A549 (cell line): ENCODE measurements around the gene YWHAG. TPM values are rescaled to one million over a fixed set of nuclear protein-coding genes. Genes with fewer than 3 reads are reported as not detected.
A peak's percentile ranks its signal among the peaks of the same experiment; 100 is the strongest.
"Not testable (repeated sequence)": the region's sequence is repeated elsewhere in the genome, so short reads cannot be mapped to it uniquely, and the experiment has no call there.

Experiments
- ATAC-seq, 2 experiments: fragments of 200-7000 bp in 1 of 2; fragments of >200 bp in 1 of 2; cut with Nextera tagmentation in 1 of 2; cut with Tn5 transposase in 1 of 2; 3 replicates each; pipeline versions ENCODE4 v1.8.0 to v1.9.1; 2018 to 2020; ENCODE audit warnings: mild to moderate bottlenecking in 1 of 2, moderate library complexity in 1 of 2
- CTCF ChIA-PET: fragments of 300-600 bp; sonication (Branson Sonifier 250); formaldehyde crosslinking; extraction: SDS; loops from one replicate; lab custom pipeline; 2021; ENCODE audit warnings: antibody characterized with exemption, inconsistent platforms; lab: Yijun Ruan, JAX
- POLR2A ChIA-PET: fragments of 350-600 bp; formaldehyde crosslinking; extraction: SDS; loops from one replicate; lab custom pipeline; 2021; ENCODE audit warnings: antibody characterized with exemption, inconsistent platforms; lab: Yijun Ruan, JAX
- DNase-seq, 2 experiments: peaks; one replicate each; pipeline versions ENCODE4 v3.0.0 to v3.0.0-alpha.2; 2011 to 2016; ENCODE audit warnings: low read depth in 1 of 2, low spot score in 1 of 2
- FAIRE-seq: peaks from 2 replicates; lab custom pipeline; 2011; peaks lifted over from hg19 to GRCh38; lab: Jason Lieb, UNC
- H3K27ac ChIP-seq, 2 experiments: fragments of >200 bp; sonication (Bioruptor Twin); formaldehyde crosslinking; 3 replicates each; pipeline ENCODE4 v1.5.1; 2016 to 2017
- H3K4me1 ChIP-seq: fragments of >200 bp; sonication (Bioruptor Twin); formaldehyde crosslinking; 3 replicates; pipeline ENCODE4 v1.6.1; 2016
- H3K4me2 ChIP-seq: fragments of >200 bp; sonication (Bioruptor Twin); formaldehyde crosslinking; 3 replicates; pipeline ENCODE4 v1.6.1; 2016
- H3K4me3 ChIP-seq: fragments of >200 bp; sonication (Bioruptor Twin); formaldehyde crosslinking; 3 replicates; pipeline ENCODE4 v1.5.1; 2016
- H3K9me3 ChIP-seq: fragments of >200 bp; sonication (Bioruptor Twin); formaldehyde crosslinking; 3 replicates; pipeline ENCODE4 v1.6.1; 2016
- CBX2 ChIP-seq: fragments of 200-600 bp; sonication (generic); IDR thresholded peaks from 2 replicates; pipeline ENCODE4 v1.6.1; 2016; ENCODE audit warnings: low read depth, mild to moderate bottlenecking, borderline replicate concordance
- E2F6 ChIP-seq: IDR thresholded peaks from 2 replicates; pipeline ENCODE4 v1.6.1; 2012; ENCODE audit warnings: low read depth, borderline replicate concordance
- EHMT2 ChIP-seq: fragments of 200-600 bp; sonication (generic); IDR thresholded peaks from 2 replicates; pipeline ENCODE4 v1.6.1; 2016; ENCODE audit warnings: antibody characterized with exemption, low read depth, mild to moderate bottlenecking, moderate library complexity
- EP300 ChIP-seq, 2 experiments: fragments of >200 bp; sonication (Bioruptor Twin); formaldehyde crosslinking; IDR thresholded peaks; 2 replicates in 1 of 2; 3 replicates in 1 of 2; pipeline ENCODE4 v1.6.1; 2016 to 2017
- FOSB ChIP-seq: fragments of 250-450 bp; sonication (Bioruptor Pico); IDR thresholded peaks from 2 replicates; pipeline ENCODE4 v1.5.0; 2020; ENCODE audit warnings: mild to moderate bottlenecking, moderate library complexity
- FOSL2 ChIP-seq, 2 experiments: fragments of 450-650 bp in 1 of 2; fragments of >200 bp in 1 of 2; sonication (Bioruptor Twin) in 1 of 2; formaldehyde crosslinking; IDR thresholded peaks; 2 replicates each; pipeline versions ENCODE4 v1.5.0 to v1.6.1; 2016 to 2020; ENCODE audit warnings: mild to moderate bottlenecking in 1 of 2, moderate library complexity in 1 of 2
- GATA3 ChIP-seq: IDR thresholded peaks from 2 replicates; pipeline ENCODE4 v1.6.1; 2012; ENCODE audit warnings: borderline replicate concordance
- HDAC2 ChIP-seq: fragments of 200-600 bp; sonication (generic); IDR thresholded peaks from 2 replicates; pipeline ENCODE4 v1.6.1; 2016
- HOXB13 ChIP-seq: fragments of 250-450 bp; sonication (Bioruptor Pico); IDR thresholded peaks from 2 replicates; pipeline ENCODE4 v1.5.0; 2020; ENCODE audit warnings: low read depth, mild to moderate bottlenecking, moderate library complexity
- HOXB5 ChIP-seq: fragments of 250-450 bp; sonication (Bioruptor Pico); IDR thresholded peaks from 2 replicates; pipeline ENCODE4 v1.5.0; 2020; ENCODE audit warnings: mild to moderate bottlenecking, moderate library complexity
- JUN ChIP-seq, 2 experiments: fragments of >200 bp; sonication (Bioruptor Twin); formaldehyde crosslinking; IDR thresholded peaks; 2 replicates in 1 of 2; 3 replicates in 1 of 2; pipeline ENCODE4 v1.6.1; 2016 to 2017
- JUNB ChIP-seq: fragments of >200 bp; sonication (Bioruptor Twin); formaldehyde crosslinking; IDR thresholded peaks from 2 replicates; pipeline ENCODE4 v1.6.1; 2016
- KDM1A ChIP-seq: fragments of 200-600 bp; sonication (generic); IDR thresholded peaks from 2 replicates; pipeline ENCODE4 v1.6.1; 2016; ENCODE audit warnings: low read depth, mild to moderate bottlenecking
- MAZ ChIP-seq: fragments of 150-350 bp; IDR thresholded peaks from 2 replicates; pipeline ENCODE4 v1.6.1; 2014; ENCODE audit warnings: antibody characterized with exemption, low read depth, low read length, borderline replicate concordance
- MYC ChIP-seq: IDR thresholded peaks from 2 replicates; pipeline ENCODE4 v1.6.1; 2012; ENCODE audit warnings: mild to moderate bottlenecking, inconsistent platforms, low read length, improper control_type of control experiment, borderline replicate concordance
- RFX5 ChIP-seq: fragments of 450-650 bp; IDR thresholded peaks from 2 replicates; pipeline ENCODE4 v1.7.1; 2014; ENCODE audit warnings: antibody characterized with exemption, mild to moderate bottlenecking, moderate library complexity
- SREBF2 ChIP-seq: fragments of 450-650 bp; IDR thresholded peaks from 2 replicates; pipeline ENCODE4 v1.6.1; 2014; ENCODE audit warnings: mild to moderate bottlenecking, moderate library complexity
- TP53 ChIP-seq: fragments of 250-450 bp; sonication (Bioruptor Pico); IDR thresholded peaks from 2 replicates; pipeline ENCODE4 v1.5.0; 2021; ENCODE audit warnings: mild to moderate bottlenecking, moderate library complexity
- USF2 ChIP-seq: fragments of 450-650 bp; IDR thresholded peaks from 2 replicates; pipeline ENCODE4 v1.6.1; 2014; ENCODE audit warnings: antibody characterized with exemption
- ZC3H11A ChIP-seq: fragments of 450-650 bp; IDR thresholded peaks from 2 replicates; pipeline ENCODE4 v1.6.1; 2014; ENCODE audit warnings: antibody characterized with exemption, mild to moderate bottlenecking
- WGBS: methylation state at CpG from one replicate; pipeline ENCODE4 v1.1.6; 2017; ENCODE audit errors: missing lambda C conversion rate; 5-methylcytosine and 5-hydroxymethylcytosine counted together
- polyA plus RNA-seq, 4 experiments: library from polyadenylated mRNA; depleted of rRNA in 3 of 4; stranded (reverse); fragments of >200 nt; fragmentation: RNase III in 1 of 4; extraction: RNeasy Plus Mini Kit Qiagen cat#74134 plus additional on column Dnase treatment in 1 of 4; gene quantifications; 2 replicates in 3 of 4; 3 replicates in 1 of 4; pipeline ENCODE4 v1.2.3, GENCODE V29; 2011 to 2017

The YWHAG gene
- polyA plus RNA-seq, 2 of the 4 experiments (the other 2 are of a cell fraction), result 141 to 302 TPM

DNA sequence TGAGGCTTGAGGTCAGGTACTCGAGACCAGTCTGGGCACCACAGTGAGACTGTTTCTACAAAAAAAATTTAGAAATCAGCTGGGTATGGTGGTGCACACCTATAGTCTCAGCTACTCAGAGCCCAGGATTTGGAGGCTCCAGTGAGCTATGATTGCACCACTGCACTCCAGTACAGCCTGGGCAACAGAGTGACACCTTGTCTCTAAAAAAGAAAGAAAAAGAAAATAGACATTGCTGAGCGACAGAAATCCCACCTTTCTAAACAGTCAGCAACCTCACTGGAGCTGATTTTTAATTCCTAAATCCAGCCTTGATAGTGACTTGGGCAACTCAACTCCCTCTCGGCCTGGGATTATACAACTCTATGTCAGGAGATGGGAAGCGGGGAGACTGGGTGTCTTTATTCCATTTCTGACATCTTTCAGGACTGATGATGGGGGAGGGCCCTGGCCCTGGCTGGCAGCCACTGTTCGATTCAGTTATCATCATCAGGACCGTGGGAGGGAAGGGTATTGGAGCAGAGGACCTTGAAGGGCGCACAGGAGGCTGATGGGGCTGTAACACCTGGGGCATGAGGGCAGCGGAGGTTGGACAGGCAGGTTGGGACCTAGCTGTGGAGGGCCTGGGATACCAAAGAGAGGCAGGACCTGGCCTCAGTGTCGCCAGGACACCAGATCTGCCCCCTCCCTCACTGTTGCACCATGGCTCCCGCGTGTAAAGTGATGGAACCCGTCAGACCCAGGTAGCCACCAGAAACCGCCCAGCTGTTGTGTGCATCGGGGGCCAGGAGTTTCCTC, 41.6 kb downstream of the YWHAG start:
- H3K4me2 ChIP-seq, result peak overlapping the region; percentile 79
- no peaks in the 10 kb centered on the region for H3K9me3 ChIP-seq
- peak overlapping the region; percentile 55 for H3K4me3 ChIP-seq
- POLR2A ChIA-PET, result interaction anchor here (0.6 to 2.8 kb wide), 13 partner anchors 9 to 149 kb away, joined by 3 to 23 read pairs (median 5); partner anchors contain the start of genes HSPB1 and YWHAG
- CTCF ChIA-PET, result interaction anchor here (0.8 to 27.1 kb wide), 7 partner anchors 14 to 150 kb away, joined by 3 to 764 read pairs (median 75); partner anchors contain the start of genes HSPB1 and YWHAG
- ATAC-seq (peak in 1 of 2 experiments; percentile 3; a peak in 3 of 6 replicates), DNase-seq (no peak), FAIRE-seq (no peak)
- peak overlapping the region; percentile 85 to 94 for H3K27ac ChIP-seq
- no peak for TF ChIP-seq HOXB13 (CRISPR knock-in tag)
- no peak for TF ChIP-seq GATA3
- no peak for TF ChIP-seq CBX2
- WGBS, result 74% methylated on average over 14 of the region's 14 CpGs
- H3K4me1 ChIP-seq, result peaks cover 28% of the 10 kb centered on the region

GRCh38 chr7:76315364-76315763, 43.4 kb downstream of the YWHAG start:
- H3K4me3 ChIP-seq, result no peak overlapping the region
- peak overlapping the region in 1 of 2 experiments; percentile 56; a peak in 2 of 6 replicates for H3K27ac ChIP-seq
- H3K9me3 ChIP-seq, result no peaks in the 10 kb centered on the region
- no peak for FAIRE-seq
- H3K4me2 ChIP-seq, result no peak overlapping the region
- CTCF ChIA-PET, result interaction anchor here (0.6 to 27.1 kb wide), 14 partner anchors 9 to 146 kb away, joined by 3 to 764 read pairs (median 12); partner anchors contain the start of gene HSPB1
- peaks cover 36% of the 10 kb centered on the region for H3K4me1 ChIP-seq
- no peak for TF ChIP-seq SREBF2
- no peak for TF ChIP-seq JUNB
- no peak for TF ChIP-seq HOXB5
- TF ChIP-seq RFX5, result no peak
- no peak for TF ChIP-seq JUN (IDR thresholded peaks at IDR 0.05)
- no peak for TF ChIP-seq EHMT2
- no peak for TF ChIP-seq FOSB (CRISPR knock-in tag)
- TF ChIP-seq E2F6, result no peak
- no peak for TF ChIP-seq EP300 (IDR thresholded peaks at IDR 0.05)
- no peak for TF ChIP-seq HDAC2
- TF ChIP-seq USF2, result no peak
- TF ChIP-seq MYC, result no peak
- no peak for TF ChIP-seq MAZ
- no peak for TF ChIP-seq ZC3H11A
- TF ChIP-seq KDM1A, result no peak
- no peak for TF ChIP-seq GATA3
- TF ChIP-seq TP53 (CRISPR knock-in tag), result no peak
- no peak for TF ChIP-seq FOSL2 (IDR thresholded peaks at IDR 0.05)
- no peak for TF ChIP-seq FOSL2 (CRISPR knock-in tag; IDR thresholded peaks at IDR 0.05)
- no peak for DNase-seq
- POLR2A ChIA-PET, result interaction anchor here (0.6 to 1.8 kb wide), 2 partner anchors 24 to 137 kb away, joined by 3 to 12 read pairs; no protein-coding TSS in a partner anchor
- ATAC-seq, result no peak
- WGBS, result 90% methylated on average over 5 of the region's 5 CpGs

DNA sequence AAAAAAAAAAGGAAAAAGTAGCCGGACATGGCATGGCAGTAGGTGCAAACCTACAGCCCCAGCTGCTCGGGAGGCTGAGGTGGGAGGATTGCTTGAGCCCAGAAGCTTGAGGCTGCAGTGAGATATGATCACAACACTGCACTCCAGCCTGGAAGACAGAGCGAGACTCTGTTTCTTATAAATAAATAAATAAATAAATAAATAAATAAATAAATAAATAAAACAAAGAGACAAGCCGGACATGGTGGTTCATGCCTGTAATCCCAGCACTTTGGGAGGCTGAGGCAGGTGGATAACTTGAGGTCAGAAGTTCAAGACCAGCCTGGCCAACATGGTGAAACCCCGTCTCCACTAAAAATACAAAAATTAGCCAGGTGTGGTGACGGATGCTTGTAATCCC, 44.1 kb downstream of the YWHAG start:
- Histone ChIP-seq H3K27ac (peak overlapping the region; percentile 76 to 83), H3K4me2 (peak overlapping the region; percentile 63; the same call in 2 of the 3 replicates), H3K4me1 (peaks cover 33% of the 10 kb centered on the region)
- ChIA-PET CTCF (interaction anchor here (0.6 to 27.1 kb wide), 32 partner anchors 10 to 1260 kb away, joined by 3 to 764 read pairs (median 6); partner anchors contain the start of genes HSPB1 and SRRM3), POLR2A (interaction anchor here (1.0 to 1.8 kb wide), 2 partner anchors 20 to 23 kb away, joined by 3 to 12 read pairs; no protein-coding TSS in a partner anchor)
- not testable (repeated sequence) for ATAC-seq, H3K4me3 ChIP-seq, FAIRE-seq, H3K9me3 ChIP-seq, DNase-seq
- TF ChIP-seq ZC3H11A, result peak; percentile 98
- 65% methylated on average over 6 of the region's 6 CpGs for WGBS
